ENCODE data around the gene RNF150. TPM values are rescaled to one million over a fixed set of nuclear protein-coding genes. Genes with fewer than 3 reads are reported as not detected.

Gene RNF150
- polyA plus RNA-seq, 1 donor from 2014 or later: 15.3 TPM

- Histone ChIP-seq H3K9me2 (ENCODE audit: insufficient read depth, low read length) (no peaks in the 10 kb centered on the region), H3K9ac (ENCODE audit: low read length) (no peak overlapping the region), H4K20me1 (ENCODE audit: insufficient read depth) (peaks cover 6% of the 10 kb centered on the region), H3K36me3 (ENCODE audit: insufficient read depth, low read length) (no peaks in the 10 kb centered on the region), H3K9me3 (ENCODE audit: low read length) (no peaks in the 10 kb centered on the region), H3K4me3 (ENCODE audit: low read length) (no peak overlapping the region), H3K79me2 (replicated peaks; ENCODE audit: insufficient read depth, low read length) (peaks cover 38% of the 10 kb centered on the region), H3K27me3 (ENCODE audit: insufficient read depth, low read depth, low read length) (no peaks in the 10 kb centered on the region), H3K4me2 (ENCODE audit: low read length) (no peak overlapping the region), H3K27ac (ENCODE audit: low read length) (no peak overlapping the region), H3F3A (ENCODE audit: insufficient read depth, low read length, poor library complexity, severe bottlenecking) (no peaks in the 10 kb centered on the region), H2AFZ (ENCODE audit: low read depth, low read length) (no peak overlapping the region)
- TF ChIP-seq SMC3 (conservative IDR thresholded peaks at IDR 0.05; ENCODE audit: poor library complexity) (no peak), POLR2AphosphoS5 (IDR thresholded peaks at IDR 0.05) (no peak), REST (IDR thresholded peaks at IDR 0.05; ENCODE audit: borderline replicate concordance) (no peak), TAF1 (IDR thresholded peaks at IDR 0.05; ENCODE audit: low read depth) (no peak), EP300 (conservative IDR thresholded peaks at IDR 0.05; ENCODE audit: poor library complexity, severe bottlenecking) (no peak), EZH2 (IDR thresholded peaks at IDR 0.05; ENCODE audit: borderline replicate concordance, insufficient read depth, low read length, poor library complexity, severe bottlenecking) (no peak), RAD21 (conservative IDR thresholded peaks at IDR 0.05) (no peak), CTCF (IDR thresholded peaks at IDR 0.05; ENCODE audit: poor library complexity, severe bottlenecking) (no peak), MXI1 (conservative IDR thresholded peaks at IDR 0.05; ENCODE audit: poor library complexity, severe bottlenecking) (no peak)
These were observed 9.0 kb downstream of the RNF150 start for GRCh38 chr4:141124224-141124623.

GRCh38 chr4:141121768-141122454 is 11.4 kb downstream of the RNF150 start:
- H3K27me3 ChIP-seq (ENCODE audit: insufficient read depth, low read depth, low read length): no peaks in the 10 kb centered on the region
- H3K9me3 ChIP-seq (ENCODE audit: low read length): no peaks in the 10 kb centered on the region
- no peak overlapping the region for H3K4me2 ChIP-seq (ENCODE audit: low read length)
- H3K79me2 ChIP-seq (replicated peaks; ENCODE audit: insufficient read depth, low read length): peaks cover 18% of the 10 kb centered on the region
- no peak overlapping the region for H3K27ac ChIP-seq (ENCODE audit: low read length)
- H3F3A ChIP-seq (ENCODE audit: insufficient read depth, low read length, poor library complexity, severe bottlenecking): no peaks in the 10 kb centered on the region
- no peak overlapping the region for H2AFZ ChIP-seq (ENCODE audit: low read depth, low read length)
- H3K9ac ChIP-seq (ENCODE audit: low read length): no peak overlapping the region
- H4K20me1 ChIP-seq (ENCODE audit: insufficient read depth): no peaks in the 10 kb centered on the region
- no peak overlapping the region for H3K4me3 ChIP-seq (ENCODE audit: low read length)
- no peaks in the 10 kb centered on the region for H3K36me3 ChIP-seq (ENCODE audit: insufficient read depth, low read length)
- TF ChIP-seq POLR2AphosphoS5 (IDR thresholded peaks at IDR 0.05) (no peak), EZH2 (IDR thresholded peaks at IDR 0.05; ENCODE audit: borderline replicate concordance, insufficient read depth, low read length, poor library complexity, severe bottlenecking) (no peak), REST (IDR thresholded peaks at IDR 0.05; ENCODE audit: borderline replicate concordance) (no peak), CTCF (IDR thresholded peaks at IDR 0.05; ENCODE audit: poor library complexity, severe bottlenecking) (no peak), EP300 (conservative IDR thresholded peaks at IDR 0.05; ENCODE audit: poor library complexity, severe bottlenecking) (no peak), TAF1 (IDR thresholded peaks at IDR 0.05; ENCODE audit: low read depth) (no peak), RAD21 (conservative IDR thresholded peaks at IDR 0.05) (no peak), MXI1 (conservative IDR thresholded peaks at IDR 0.05; ENCODE audit: poor library complexity, severe bottlenecking) (no peak), SMC3 (conservative IDR thresholded peaks at IDR 0.05; ENCODE audit: poor library complexity) (no peak)
- no peaks in the 10 kb centered on the region for H3K9me2 ChIP-seq (ENCODE audit: insufficient read depth, low read length)

Data from neural cell (in vitro differentiated cells).